ENCODE results near the gene FBXL19.

The FBXL19 gene

DNA sequence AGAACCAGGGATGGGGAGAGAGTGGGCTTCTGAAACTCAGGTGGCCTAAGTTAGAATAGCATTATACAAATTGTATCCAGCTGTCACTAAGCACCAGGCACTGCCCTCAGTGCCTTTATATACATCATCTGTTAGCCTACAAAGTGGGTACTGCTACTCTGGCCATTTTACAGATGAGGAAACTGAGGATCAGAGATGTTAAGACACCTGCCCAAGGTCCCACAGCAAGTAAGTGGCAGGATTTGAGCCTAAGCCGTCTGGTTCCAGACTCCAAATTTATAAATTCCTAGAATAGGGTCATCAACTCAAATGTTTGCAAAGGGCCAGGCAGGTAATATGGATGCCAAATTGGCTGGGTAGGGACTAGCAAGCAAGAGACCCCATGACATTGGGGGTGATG lies 27.8 kb downstream of the FBXL19 start:
- TF ChIP-seq, protein P1, sequence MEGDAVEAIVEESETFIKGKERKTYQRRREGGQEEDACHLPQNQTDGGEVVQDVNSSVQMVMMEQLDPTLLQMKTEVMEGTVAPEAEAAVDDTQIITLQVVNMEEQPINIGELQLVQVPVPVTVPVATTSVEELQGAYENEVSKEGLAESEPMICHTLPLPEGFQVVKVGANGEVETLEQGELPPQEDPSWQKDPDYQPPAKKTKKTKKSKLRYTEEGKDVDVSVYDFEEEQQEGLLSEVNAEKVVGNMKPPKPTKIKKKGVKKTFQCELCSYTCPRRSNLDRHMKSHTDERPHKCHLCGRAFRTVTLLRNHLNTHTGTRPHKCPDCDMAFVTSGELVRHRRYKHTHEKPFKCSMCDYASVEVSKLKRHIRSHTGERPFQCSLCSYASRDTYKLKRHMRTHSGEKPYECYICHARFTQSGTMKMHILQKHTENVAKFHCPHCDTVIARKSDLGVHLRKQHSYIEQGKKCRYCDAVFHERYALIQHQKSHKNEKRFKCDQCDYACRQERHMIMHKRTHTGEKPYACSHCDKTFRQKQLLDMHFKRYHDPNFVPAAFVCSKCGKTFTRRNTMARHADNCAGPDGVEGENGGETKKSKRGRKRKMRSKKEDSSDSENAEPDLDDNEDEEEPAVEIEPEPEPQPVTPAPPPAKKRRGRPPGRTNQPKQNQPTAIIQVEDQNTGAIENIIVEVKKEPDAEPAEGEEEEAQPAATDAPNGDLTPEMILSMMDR (IDR thresholded peaks at IDR 0.05), result no peak
- H3K4me1 ChIP-seq (ENCODE audit: control insufficient read depth in 1 of 2, insufficient read depth in 1 of 2, low read depth in 1 of 2, low read length in 1 of 2), result peaks cover 39 to 51% of the 10 kb centered on the region in 2 experiments
- H3K9me3 ChIP-seq, result no peaks in the 10 kb centered on the region
- H3K36me3 ChIP-seq, result peaks cover 22% of the 10 kb centered on the region
- H3K27me3 ChIP-seq, result no peaks in the 10 kb centered on the region
- peak overlapping the region; percentile 96 for H3K27ac ChIP-seq
- H3K4me3 ChIP-seq (ENCODE audit: low read depth in 1 of 2, low read length in 1 of 2), result peak overlapping the region in 1 of 2 experiments; percentile 95

GRCh38 chr16:30951750-30952149 lies 28.4 kb downstream of the FBXL19 start:
- TF ChIP-seq, protein P1 (IDR thresholded peaks at IDR 0.05), result no peak
- H3K9me3 ChIP-seq, result no peaks in the 10 kb centered on the region
- H3K27ac ChIP-seq, result peak overlapping the region; percentile 96
- no peak overlapping the region for H3K4me3 ChIP-seq (ENCODE audit: low read depth in 1 of 2, low read length in 1 of 2)
- H3K27me3 ChIP-seq, result no peaks in the 10 kb centered on the region
- H3K4me1 ChIP-seq (ENCODE audit: control insufficient read depth in 1 of 2, insufficient read depth in 1 of 2, low read depth in 1 of 2, low read length in 1 of 2), result peaks cover 36 to 48% of the 10 kb centered on the region in 2 experiments
- peaks cover 22% of the 10 kb centered on the region for H3K36me3 ChIP-seq

GRCh38 chr16:30953111-30953510 lies 29.7 kb downstream of the FBXL19 start:
- H3K27ac ChIP-seq, result peak overlapping the region; percentile 50
- TF ChIP-seq, protein P1 (IDR thresholded peaks at IDR 0.05), result no peak
- H3K4me1 ChIP-seq (ENCODE audit: control insufficient read depth in 1 of 2, insufficient read depth in 1 of 2, low read depth in 1 of 2, low read length in 1 of 2), result peaks cover 33 to 43% of the 10 kb centered on the region in 2 experiments
- H3K36me3 ChIP-seq, result peaks cover 22% of the 10 kb centered on the region
- H3K4me3 ChIP-seq (ENCODE audit: low read depth in 1 of 2, low read length in 1 of 2), result no peak overlapping the region
- H3K9me3 ChIP-seq, result no peaks in the 10 kb centered on the region
- H3K27me3 ChIP-seq, result no peaks in the 10 kb centered on the region

DNA sequence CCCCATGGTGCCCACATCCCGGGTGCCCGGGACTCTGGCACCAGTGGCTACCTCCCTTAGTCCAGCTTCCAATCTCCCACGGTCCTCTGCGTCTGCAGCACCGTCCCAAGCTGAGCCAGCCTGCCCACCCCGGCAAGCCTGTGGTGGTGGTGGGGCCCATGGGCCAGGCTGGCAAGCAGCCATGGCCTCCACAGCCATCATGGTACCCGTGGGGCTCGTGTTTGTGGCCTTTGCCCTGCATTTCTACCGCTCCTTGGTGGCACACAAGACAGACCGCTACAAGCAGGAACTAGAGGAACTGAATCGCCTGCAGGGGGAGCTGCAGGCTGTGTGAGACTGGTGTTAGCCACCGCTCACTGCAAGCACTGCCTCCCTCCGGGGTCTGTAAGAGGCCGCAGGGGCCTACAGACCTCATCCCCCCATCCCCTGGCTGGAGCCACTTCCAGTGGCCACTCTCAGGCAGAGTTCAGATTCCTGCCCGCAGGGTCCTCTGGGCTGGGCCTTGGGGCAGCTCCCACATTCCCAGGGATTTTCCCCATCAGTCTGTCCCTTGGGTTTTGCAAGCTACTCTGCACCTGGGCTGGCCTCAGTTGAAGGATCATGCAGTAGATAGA lies 30.2 kb downstream of the FBXL19 start:
- TF ChIP-seq, protein P1 (IDR thresholded peaks at IDR 0.05), result peak; percentile 45
- peak overlapping the region; percentile 50 for H3K27ac ChIP-seq

DNA sequence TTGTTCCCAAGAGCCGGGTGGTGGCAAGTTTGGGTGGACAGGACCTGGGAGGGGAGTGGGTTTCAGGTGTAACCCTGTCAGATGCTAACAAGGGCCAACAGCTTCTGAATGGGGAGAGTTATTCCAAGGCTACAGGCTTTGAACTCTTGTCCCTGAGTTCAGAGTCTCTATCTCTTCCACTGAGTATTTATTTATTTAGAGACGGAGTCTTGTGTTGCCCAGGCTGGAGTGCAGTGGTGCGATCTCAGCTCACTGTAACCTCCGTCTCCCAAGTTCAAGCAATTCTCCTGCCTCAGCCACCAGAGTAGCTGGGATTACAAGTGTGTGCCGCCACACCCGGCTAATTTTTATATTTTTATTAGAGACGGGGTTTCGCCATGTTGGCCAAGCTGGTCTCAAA lies 31.6 kb downstream of the FBXL19 start:
- peak overlapping the region; percentile 50 for H3K27ac ChIP-seq
- H3K27me3 ChIP-seq, result no peaks in the 10 kb centered on the region
- H3K9me3 ChIP-seq, result no peaks in the 10 kb centered on the region
- TF ChIP-seq, protein P1 (IDR thresholded peaks at IDR 0.05), result no peak
- peaks cover 32 to 36% of the 10 kb centered on the region in 2 experiments for H3K4me1 ChIP-seq (ENCODE audit: control insufficient read depth in 1 of 2, insufficient read depth in 1 of 2, low read depth in 1 of 2, low read length in 1 of 2)
- no peak overlapping the region for H3K4me3 ChIP-seq (ENCODE audit: low read depth in 1 of 2, low read length in 1 of 2)
- H3K36me3 ChIP-seq, result peaks cover 22% of the 10 kb centered on the region

More for the DNA sequence above, 30.2 kb downstream of the FBXL19 start:
- no peaks in the 10 kb centered on the region for H3K27me3 ChIP-seq
- peaks cover 22% of the 10 kb centered on the region for H3K36me3 ChIP-seq
- peaks cover 33 to 41% of the 10 kb centered on the region in 2 experiments for H3K4me1 ChIP-seq (ENCODE audit: control insufficient read depth in 1 of 2, insufficient read depth in 1 of 2, low read depth in 1 of 2, low read length in 1 of 2)
- H3K9me3 ChIP-seq, result no peaks in the 10 kb centered on the region
- no peak overlapping the region for H3K4me3 ChIP-seq (ENCODE audit: low read depth in 1 of 2, low read length in 1 of 2)

Data from neutrophil (primary cell).